ENCODE results near the gene CREB3.

The CREB3 gene

GRCh38 chr9:35771075-35771433 lies 38.6 kb downstream of the CREB3 start:
- no peak for TF ChIP-seq CTCF (IDR thresholded peaks at IDR 0.05; ENCODE audit: poor library complexity, severe bottlenecking)
- Histone ChIP-seq H3K4me3 (ENCODE audit: severe bottlenecking) (no peak overlapping the region), H3K27me3 (ENCODE audit: insufficient read depth, poor library complexity, severe bottlenecking) (no peaks in the 10 kb centered on the region), H3K4me1 (ENCODE audit: insufficient read depth, poor library complexity, severe bottlenecking) (peaks cover 16% of the 10 kb centered on the region), H3K27ac (ENCODE audit: poor library complexity, severe bottlenecking) (peak overlapping the region; percentile 58), H3K9me3 (ENCODE audit: severe bottlenecking) (no peaks in the 10 kb centered on the region), H3K36me3 (ENCODE audit: low read depth) (no peaks in the 10 kb centered on the region)
- DNase-seq (ENCODE audit: low spot score): no peak
- ATAC-seq (ENCODE audit: low read depth): no peak

DNA sequence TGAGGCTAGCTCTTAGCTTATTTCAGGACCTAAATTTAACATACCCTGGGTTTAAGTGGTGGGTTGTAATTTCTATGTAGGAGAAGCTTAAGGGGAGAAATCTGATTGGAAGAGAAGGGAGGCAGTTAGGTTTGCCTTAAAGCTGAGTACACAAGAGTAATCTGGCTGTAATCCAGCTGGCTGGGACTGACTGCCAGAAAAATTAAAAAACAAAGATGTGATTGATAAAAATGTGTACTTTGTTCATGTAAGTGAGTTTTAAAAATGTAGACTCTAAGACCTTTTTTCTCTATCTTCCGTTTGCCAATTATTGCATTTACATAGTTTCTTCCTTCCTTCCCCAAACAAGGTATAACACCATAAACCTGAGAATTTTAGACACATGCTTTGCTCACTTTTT lies 39.1 kb downstream of the CREB3 start:
- no peaks in the 10 kb centered on the region for H3K27me3 ChIP-seq (ENCODE audit: insufficient read depth, poor library complexity, severe bottlenecking)
- H3K9me3 ChIP-seq (ENCODE audit: severe bottlenecking): no peaks in the 10 kb centered on the region
- no peak for DNase-seq (ENCODE audit: low spot score)
- peaks cover 16% of the 10 kb centered on the region for H3K4me1 ChIP-seq (ENCODE audit: insufficient read depth, poor library complexity, severe bottlenecking)
- no peak overlapping the region for H3K4me3 ChIP-seq (ENCODE audit: severe bottlenecking)
- no peaks in the 10 kb centered on the region for H3K36me3 ChIP-seq (ENCODE audit: low read depth)
- TF ChIP-seq CTCF (IDR thresholded peaks at IDR 0.05; ENCODE audit: poor library complexity, severe bottlenecking): no peak
- peak overlapping the region; percentile 58 for H3K27ac ChIP-seq (ENCODE audit: poor library complexity, severe bottlenecking)
- peak; percentile 47; the same call in 2 of the 3 replicates for ATAC-seq (ENCODE audit: low read depth)

DNA sequence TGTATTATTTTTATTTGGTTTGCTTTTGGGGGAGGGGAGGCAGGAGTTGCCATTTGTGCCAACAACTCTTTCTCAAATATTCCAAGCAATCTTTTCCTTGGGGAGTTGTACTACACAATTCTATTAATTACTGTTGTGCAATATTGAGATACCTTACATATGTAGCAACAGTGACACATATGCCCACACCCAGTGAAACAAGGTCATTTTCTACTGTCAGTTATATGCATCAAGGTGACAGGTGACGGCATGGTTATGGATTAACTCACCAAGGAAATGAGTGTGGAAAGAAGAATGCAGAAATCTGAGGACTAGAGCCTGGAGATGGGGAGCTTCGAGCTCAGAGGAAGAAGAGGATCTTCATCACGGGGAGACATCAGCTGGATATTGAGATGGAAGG lies 39.5 kb downstream of the CREB3 start:
- H3K4me1 ChIP-seq (ENCODE audit: insufficient read depth, poor library complexity, severe bottlenecking): peaks cover 16% of the 10 kb centered on the region
- TF ChIP-seq CTCF (IDR thresholded peaks at IDR 0.05; ENCODE audit: poor library complexity, severe bottlenecking): no peak
- H3K4me3 ChIP-seq (ENCODE audit: severe bottlenecking): no peak overlapping the region
- H3K27me3 ChIP-seq (ENCODE audit: insufficient read depth, poor library complexity, severe bottlenecking): no peaks in the 10 kb centered on the region
- DNase-seq (ENCODE audit: low spot score) (no peak), ATAC-seq (ENCODE audit: low read depth) (peak; percentile 85)
- no peaks in the 10 kb centered on the region for H3K36me3 ChIP-seq (ENCODE audit: low read depth)
- no peaks in the 10 kb centered on the region for H3K9me3 ChIP-seq (ENCODE audit: severe bottlenecking)
- peak overlapping the region; percentile 58 for H3K27ac ChIP-seq (ENCODE audit: poor library complexity, severe bottlenecking)

GRCh38 chr9:35774907-35775635 lies 42.6 kb downstream of the CREB3 start:
- Histone ChIP-seq H3K9me3 (ENCODE audit: severe bottlenecking) (no peaks in the 10 kb centered on the region), H3K4me1 (ENCODE audit: insufficient read depth, poor library complexity, severe bottlenecking) (peaks cover 16% of the 10 kb centered on the region), H3K36me3 (ENCODE audit: low read depth) (no peaks in the 10 kb centered on the region), H3K27ac (ENCODE audit: poor library complexity, severe bottlenecking) (no peak overlapping the region), H3K4me3 (ENCODE audit: severe bottlenecking) (no peak overlapping the region), H3K27me3 (ENCODE audit: insufficient read depth, poor library complexity, severe bottlenecking) (no peaks in the 10 kb centered on the region)
- no peak for ATAC-seq (ENCODE audit: low read depth)
- TF ChIP-seq CTCF (IDR thresholded peaks at IDR 0.05; ENCODE audit: poor library complexity, severe bottlenecking): no peak
- DNase-seq (ENCODE audit: low spot score): no peak

DNA sequence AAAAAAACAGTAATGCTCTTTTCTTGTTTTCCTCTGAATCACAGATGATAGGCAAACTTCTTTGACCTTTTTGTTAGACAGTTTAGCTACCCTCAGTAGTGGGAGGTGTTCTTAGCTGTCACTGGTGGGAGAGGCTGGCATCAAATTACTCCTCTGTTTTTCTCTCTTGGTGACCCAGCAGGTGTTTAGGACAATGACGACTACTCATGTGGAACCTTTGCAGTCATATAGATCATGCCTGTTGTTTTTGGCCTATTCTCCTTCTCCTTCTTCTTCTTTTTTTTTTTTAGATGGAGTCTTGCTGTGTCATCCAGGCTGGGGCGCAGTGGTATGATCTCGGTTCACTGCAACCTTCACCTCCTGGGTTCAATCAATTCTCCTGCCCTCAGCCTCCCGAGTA lies 43.6 kb downstream of the CREB3 start:
- DNase-seq (ENCODE audit: low spot score) (no peak), ATAC-seq (ENCODE audit: low read depth) (no peak)
- Histone ChIP-seq H3K9me3 (ENCODE audit: severe bottlenecking) (no peaks in the 10 kb centered on the region), H3K4me1 (ENCODE audit: insufficient read depth, poor library complexity, severe bottlenecking) (peaks cover 14% of the 10 kb centered on the region), H3K36me3 (ENCODE audit: low read depth) (no peaks in the 10 kb centered on the region), H3K27me3 (ENCODE audit: insufficient read depth, poor library complexity, severe bottlenecking) (no peaks in the 10 kb centered on the region), H3K27ac (ENCODE audit: poor library complexity, severe bottlenecking) (no peak overlapping the region), H3K4me3 (ENCODE audit: severe bottlenecking) (no peak overlapping the region)
- no peak for TF ChIP-seq CTCF (IDR thresholded peaks at IDR 0.05; ENCODE audit: poor library complexity, severe bottlenecking)
